Measurements from ENCODE around the gene DNM3.

The DNM3 gene

GRCh38 chr1:171948511-171948910, 107.2 kb downstream of the DNM3 start:
- H3K4me1 ChIP-seq (ENCODE audit: control insufficient read depth, insufficient read depth, low read length) = no peaks in the 10 kb centered on the region
- ChIA-PET CTCF (no interaction called here), POLR2A (no interaction called here)
- no peak for TF ChIP-seq ZNF843 (tag by site-specific recombination; IDR thresholded peaks at IDR 0.05)
- TF ChIP-seq ZNF707 (tag by site-specific recombination; IDR thresholded peaks at IDR 0.05) = no peak
- no peak for TF ChIP-seq ZNF521 (tag by site-specific recombination; IDR thresholded peaks at IDR 0.05)
- no peak for TF ChIP-seq ELK4 (IDR thresholded peaks at IDR 0.05; ENCODE audit: borderline replicate concordance, low read depth, low read length)
- no peak for TF ChIP-seq ZNF555 (tag by site-specific recombination; conservative IDR thresholded peaks at IDR 0.05)
- TF ChIP-seq ZNF76 (tag by site-specific recombination; IDR thresholded peaks at IDR 0.05; ENCODE audit: borderline replicate concordance, low read depth) = no peak
- no peak for TF ChIP-seq ZNF692 (tag by site-specific recombination; IDR thresholded peaks at IDR 0.05)
- TF ChIP-seq ZNF571 (tag by site-specific recombination; IDR thresholded peaks at IDR 0.05) = no peak
- TF ChIP-seq ZNF23 (tag by site-specific recombination; IDR thresholded peaks at IDR 0.05; ENCODE audit: borderline replicate concordance) = no peak
- TF ChIP-seq BCL6B (tag by site-specific recombination; IDR thresholded peaks at IDR 0.05) = no peak
- TF ChIP-seq, protein P1, sequence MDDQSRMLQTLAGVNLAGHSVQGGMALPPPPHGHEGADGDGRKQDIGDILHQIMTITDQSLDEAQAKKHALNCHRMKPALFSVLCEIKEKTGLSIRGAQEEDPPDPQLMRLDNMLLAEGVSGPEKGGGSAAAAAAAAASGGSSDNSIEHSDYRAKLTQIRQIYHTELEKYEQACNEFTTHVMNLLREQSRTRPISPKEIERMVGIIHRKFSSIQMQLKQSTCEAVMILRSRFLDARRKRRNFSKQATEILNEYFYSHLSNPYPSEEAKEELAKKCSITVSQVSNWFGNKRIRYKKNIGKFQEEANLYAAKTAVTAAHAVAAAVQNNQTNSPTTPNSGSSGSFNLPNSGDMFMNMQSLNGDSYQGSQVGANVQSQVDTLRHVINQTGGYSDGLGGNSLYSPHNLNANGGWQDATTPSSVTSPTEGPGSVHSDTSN (CRISPR knock-in tag; IDR thresholded peaks at IDR 0.05) = no peak
- TF ChIP-seq EGR2 (tag by site-specific recombination; IDR thresholded peaks at IDR 0.05; ENCODE audit: low read depth) = no peak
- no peak for TF ChIP-seq ZNF660 (tag by site-specific recombination; IDR thresholded peaks at IDR 0.05)
- H3K4me3 ChIP-seq (ENCODE audit: low read depth, low read length) = no peak overlapping the region
- H3K27ac ChIP-seq (ENCODE audit: extremely low read depth, low read depth, low read length) = no peak overlapping the region
- H3K9me3 ChIP-seq (ENCODE audit: control insufficient read depth, insufficient read depth, low read depth, low read length) = no peaks in the 10 kb centered on the region
- H3K36me3 ChIP-seq (ENCODE audit: control insufficient read depth in 2 of 2, insufficient read depth in 1 of 2, low read length in 2 of 2) = no peaks in the 10 kb centered on the region

- Histone ChIP-seq H3K4me1 (ENCODE audit: control insufficient read depth, insufficient read depth, low read length) (no peaks in the 10 kb centered on the region), H3K36me3 (ENCODE audit: control insufficient read depth in 2 of 2, insufficient read depth in 1 of 2, low read length in 2 of 2) (no peaks in the 10 kb centered on the region), H3K27ac (ENCODE audit: extremely low read depth, low read depth, low read length) (no peak overlapping the region), H3K9me3 (ENCODE audit: control insufficient read depth, insufficient read depth, low read depth, low read length) (no peaks in the 10 kb centered on the region), H3K4me3 (ENCODE audit: low read depth, low read length) (no peak overlapping the region)
- CTCF ChIA-PET = no interaction called here
- POLR2A ChIA-PET = no interaction called here
- TF ChIP-seq ZNF747 (tag by site-specific recombination; IDR thresholded peaks at IDR 0.05) (no peak), ZNF37A (tag by site-specific recombination; IDR thresholded peaks at IDR 0.05) (no peak), ZNF692 (tag by site-specific recombination; IDR thresholded peaks at IDR 0.05) (no peak), ZNF202 (tag by site-specific recombination; IDR thresholded peaks at IDR 0.05; ENCODE audit: borderline replicate concordance) (no peak)
These were observed 108.0 kb downstream of the DNM3 start for GRCh38 chr1:171949316-171949715.
